Measurements from ENCODE around the gene PRCC. TPM values are rescaled to one million over a fixed set of nuclear protein-coding genes. Genes with fewer than 3 reads are reported as not detected.

Gene PRCC
- total and polyA plus RNA-seq, 2 of the 8 experiments (the other 6 are each of a cell fraction or from before 2014, with no cell fraction given) = 95.2 to 115 TPM

GRCh38 chr1:156836892-156837291, 69.6 kb downstream of the PRCC start (continued):
- TF ChIP-seq, protein P1, sequence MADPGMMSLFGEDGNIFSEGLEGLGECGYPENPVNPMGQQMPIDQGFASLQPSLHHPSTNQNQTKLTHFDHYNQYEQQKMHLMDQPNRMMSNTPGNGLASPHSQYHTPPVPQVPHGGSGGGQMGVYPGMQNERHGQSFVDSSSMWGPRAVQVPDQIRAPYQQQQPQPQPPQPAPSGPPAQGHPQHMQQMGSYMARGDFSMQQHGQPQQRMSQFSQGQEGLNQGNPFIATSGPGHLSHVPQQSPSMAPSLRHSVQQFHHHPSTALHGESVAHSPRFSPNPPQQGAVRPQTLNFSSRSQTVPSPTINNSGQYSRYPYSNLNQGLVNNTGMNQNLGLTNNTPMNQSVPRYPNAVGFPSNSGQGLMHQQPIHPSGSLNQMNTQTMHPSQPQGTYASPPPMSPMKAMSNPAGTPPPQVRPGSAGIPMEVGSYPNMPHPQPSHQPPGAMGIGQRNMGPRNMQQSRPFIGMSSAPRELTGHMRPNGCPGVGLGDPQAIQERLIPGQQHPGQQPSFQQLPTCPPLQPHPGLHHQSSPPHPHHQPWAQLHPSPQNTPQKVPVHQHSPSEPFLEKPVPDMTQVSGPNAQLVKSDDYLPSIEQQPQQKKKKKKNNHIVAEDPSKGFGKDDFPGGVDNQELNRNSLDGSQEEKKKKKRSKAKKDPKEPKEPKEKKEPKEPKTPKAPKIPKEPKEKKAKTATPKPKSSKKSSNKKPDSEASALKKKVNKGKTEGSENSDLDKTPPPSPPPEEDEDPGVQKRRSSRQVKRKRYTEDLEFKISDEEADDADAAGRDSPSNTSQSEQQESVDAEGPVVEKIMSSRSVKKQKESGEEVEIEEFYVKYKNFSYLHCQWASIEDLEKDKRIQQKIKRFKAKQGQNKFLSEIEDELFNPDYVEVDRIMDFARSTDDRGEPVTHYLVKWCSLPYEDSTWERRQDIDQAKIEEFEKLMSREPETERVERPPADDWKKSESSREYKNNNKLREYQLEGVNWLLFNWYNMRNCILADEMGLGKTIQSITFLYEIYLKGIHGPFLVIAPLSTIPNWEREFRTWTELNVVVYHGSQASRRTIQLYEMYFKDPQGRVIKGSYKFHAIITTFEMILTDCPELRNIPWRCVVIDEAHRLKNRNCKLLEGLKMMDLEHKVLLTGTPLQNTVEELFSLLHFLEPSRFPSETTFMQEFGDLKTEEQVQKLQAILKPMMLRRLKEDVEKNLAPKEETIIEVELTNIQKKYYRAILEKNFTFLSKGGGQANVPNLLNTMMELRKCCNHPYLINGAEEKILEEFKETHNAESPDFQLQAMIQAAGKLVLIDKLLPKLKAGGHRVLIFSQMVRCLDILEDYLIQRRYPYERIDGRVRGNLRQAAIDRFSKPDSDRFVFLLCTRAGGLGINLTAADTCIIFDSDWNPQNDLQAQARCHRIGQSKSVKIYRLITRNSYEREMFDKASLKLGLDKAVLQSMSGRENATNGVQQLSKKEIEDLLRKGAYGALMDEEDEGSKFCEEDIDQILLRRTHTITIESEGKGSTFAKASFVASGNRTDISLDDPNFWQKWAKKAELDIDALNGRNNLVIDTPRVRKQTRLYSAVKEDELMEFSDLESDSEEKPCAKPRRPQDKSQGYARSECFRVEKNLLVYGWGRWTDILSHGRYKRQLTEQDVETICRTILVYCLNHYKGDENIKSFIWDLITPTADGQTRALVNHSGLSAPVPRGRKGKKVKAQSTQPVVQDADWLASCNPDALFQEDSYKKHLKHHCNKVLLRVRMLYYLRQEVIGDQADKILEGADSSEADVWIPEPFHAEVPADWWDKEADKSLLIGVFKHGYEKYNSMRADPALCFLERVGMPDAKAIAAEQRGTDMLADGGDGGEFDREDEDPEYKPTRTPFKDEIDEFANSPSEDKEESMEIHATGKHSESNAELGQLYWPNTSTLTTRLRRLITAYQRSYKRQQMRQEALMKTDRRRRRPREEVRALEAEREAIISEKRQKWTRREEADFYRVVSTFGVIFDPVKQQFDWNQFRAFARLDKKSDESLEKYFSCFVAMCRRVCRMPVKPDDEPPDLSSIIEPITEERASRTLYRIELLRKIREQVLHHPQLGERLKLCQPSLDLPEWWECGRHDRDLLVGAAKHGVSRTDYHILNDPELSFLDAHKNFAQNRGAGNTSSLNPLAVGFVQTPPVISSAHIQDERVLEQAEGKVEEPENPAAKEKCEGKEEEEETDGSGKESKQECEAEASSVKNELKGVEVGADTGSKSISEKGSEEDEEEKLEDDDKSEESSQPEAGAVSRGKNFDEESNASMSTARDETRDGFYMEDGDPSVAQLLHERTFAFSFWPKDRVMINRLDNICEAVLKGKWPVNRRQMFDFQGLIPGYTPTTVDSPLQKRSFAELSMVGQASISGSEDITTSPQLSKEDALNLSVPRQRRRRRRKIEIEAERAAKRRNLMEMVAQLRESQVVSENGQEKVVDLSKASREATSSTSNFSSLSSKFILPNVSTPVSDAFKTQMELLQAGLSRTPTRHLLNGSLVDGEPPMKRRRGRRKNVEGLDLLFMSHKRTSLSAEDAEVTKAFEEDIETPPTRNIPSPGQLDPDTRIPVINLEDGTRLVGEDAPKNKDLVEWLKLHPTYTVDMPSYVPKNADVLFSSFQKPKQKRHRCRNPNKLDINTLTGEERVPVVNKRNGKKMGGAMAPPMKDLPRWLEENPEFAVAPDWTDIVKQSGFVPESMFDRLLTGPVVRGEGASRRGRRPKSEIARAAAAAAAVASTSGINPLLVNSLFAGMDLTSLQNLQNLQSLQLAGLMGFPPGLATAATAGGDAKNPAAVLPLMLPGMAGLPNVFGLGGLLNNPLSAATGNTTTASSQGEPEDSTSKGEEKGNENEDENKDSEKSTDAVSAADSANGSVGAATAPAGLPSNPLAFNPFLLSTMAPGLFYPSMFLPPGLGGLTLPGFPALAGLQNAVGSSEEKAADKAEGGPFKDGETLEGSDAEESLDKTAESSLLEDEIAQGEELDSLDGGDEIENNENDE (IDR thresholded peaks at IDR 0.05; ENCODE audit: insufficient replicate concordance, low read length) = no peak
- TF ChIP-seq RBBP5 (IDR thresholded peaks at IDR 0.05; ENCODE audit: borderline replicate concordance, low read depth, low read length) (no peak), CBX8 (IDR thresholded peaks at IDR 0.05; ENCODE audit: borderline replicate concordance, low read depth, low read length) (no peak)
